ENCODE data around the gene GLYATL3. TPM values are rescaled to one million over a fixed set of nuclear protein-coding genes. Genes with fewer than 3 reads are reported as not detected.

GLYATL3 gene
- total RNA-seq, 1 donor from 2014 or later = not detected

DNA sequence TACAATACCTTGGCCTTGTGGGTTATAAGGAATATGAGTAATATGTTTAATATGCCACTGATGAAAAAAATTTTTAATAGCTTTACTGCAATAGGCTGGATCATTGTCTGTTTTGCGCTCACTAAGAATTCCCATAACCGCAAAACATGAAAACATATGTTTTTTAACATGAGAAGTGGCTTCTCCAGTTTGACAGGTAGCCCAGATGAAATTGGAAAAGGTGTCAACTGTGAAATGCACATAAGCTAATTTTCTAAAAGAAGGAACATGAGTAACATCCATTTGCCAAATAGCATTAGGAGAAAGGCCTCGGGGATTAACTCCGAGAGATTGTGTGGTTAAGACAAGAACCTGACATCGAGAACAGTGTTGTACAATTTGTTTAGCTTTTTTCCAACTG, 4.9 kb downstream of the GLYATL3 start:
- TF ChIP-seq CTCF (IDR thresholded peaks at IDR 0.05) = no peak
- no peaks in the 10 kb centered on the region for H3K27me3 ChIP-seq (ENCODE audit: low read depth)
- no peak overlapping the region for H3K4me3 ChIP-seq
- intact Hi-C loops (cut with DNase I) = no loop called here
- DNase-seq = no peak
- no peak for ATAC-seq
- H3K27ac ChIP-seq = no peak overlapping the region
- H3K36me3 ChIP-seq = no peaks in the 10 kb centered on the region
- no peaks in the 10 kb centered on the region for H3K4me1 ChIP-seq
- H3K9me3 ChIP-seq = no peaks in the 10 kb centered on the region

GRCh38 chr6:49506569-49507111, 6.9 kb downstream of the GLYATL3 start:
- Histone ChIP-seq H3K36me3 (no peaks in the 10 kb centered on the region), H3K9me3 (no peaks in the 10 kb centered on the region), H3K4me3 (no peak overlapping the region), H3K4me1 (no peaks in the 10 kb centered on the region), H3K27ac (no peak overlapping the region), H3K27me3 (ENCODE audit: low read depth) (no peaks in the 10 kb centered on the region)
- DNase-seq = no peak
- no peak for ATAC-seq
- TF ChIP-seq CTCF (IDR thresholded peaks at IDR 0.05) = no peak
- intact Hi-C loops (cut with DNase I) = no loop called here

DNA sequence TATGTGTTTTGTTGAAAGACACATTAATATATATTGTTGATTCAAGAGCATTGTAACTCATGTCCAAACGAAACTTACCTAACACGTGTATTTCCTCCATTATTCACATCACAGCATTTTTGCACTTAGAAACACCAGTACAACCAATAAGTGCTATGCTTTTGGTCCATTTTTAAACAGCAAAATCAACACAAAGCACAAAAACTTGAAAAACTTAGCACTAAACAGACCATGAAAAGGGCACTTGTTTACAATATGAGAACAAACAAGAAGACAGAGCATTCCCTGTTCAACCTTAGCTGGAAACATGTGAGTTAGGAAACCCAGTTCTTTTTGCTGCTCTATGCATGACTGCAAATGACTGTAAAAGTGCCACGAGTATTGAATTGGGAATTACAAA, 9.6 kb downstream of the GLYATL3 start:
- ATAC-seq (no peak), DNase-seq (no peak)
- TF ChIP-seq CTCF (IDR thresholded peaks at IDR 0.05) = no peak
- intact Hi-C loops (cut with DNase I) = no loop called here
- no peaks in the 10 kb centered on the region for H3K4me1 ChIP-seq
- no peak overlapping the region for H3K4me3 ChIP-seq
- no peaks in the 10 kb centered on the region for H3K9me3 ChIP-seq
- H3K36me3 ChIP-seq = no peaks in the 10 kb centered on the region
- H3K27me3 ChIP-seq (ENCODE audit: low read depth) = peaks cover 1% of the 10 kb centered on the region
- H3K27ac ChIP-seq = no peak overlapping the region

GRCh38 chr6:49513153-49513989, 13.6 kb downstream of the GLYATL3 start:
- DNase-seq (no peak), ATAC-seq (no peak)
- no peak overlapping the region for H3K27ac ChIP-seq
- no peaks in the 10 kb centered on the region for H3K9me3 ChIP-seq
- H3K27me3 ChIP-seq (ENCODE audit: low read depth) = peaks cover 4% of the 10 kb centered on the region
- H3K4me1 ChIP-seq = no peaks in the 10 kb centered on the region
- TF ChIP-seq CTCF (IDR thresholded peaks at IDR 0.05) = no peak
- H3K36me3 ChIP-seq = no peaks in the 10 kb centered on the region
- no peak overlapping the region for H3K4me3 ChIP-seq
- intact Hi-C loops (cut with DNase I) = no loop called here

DNA sequence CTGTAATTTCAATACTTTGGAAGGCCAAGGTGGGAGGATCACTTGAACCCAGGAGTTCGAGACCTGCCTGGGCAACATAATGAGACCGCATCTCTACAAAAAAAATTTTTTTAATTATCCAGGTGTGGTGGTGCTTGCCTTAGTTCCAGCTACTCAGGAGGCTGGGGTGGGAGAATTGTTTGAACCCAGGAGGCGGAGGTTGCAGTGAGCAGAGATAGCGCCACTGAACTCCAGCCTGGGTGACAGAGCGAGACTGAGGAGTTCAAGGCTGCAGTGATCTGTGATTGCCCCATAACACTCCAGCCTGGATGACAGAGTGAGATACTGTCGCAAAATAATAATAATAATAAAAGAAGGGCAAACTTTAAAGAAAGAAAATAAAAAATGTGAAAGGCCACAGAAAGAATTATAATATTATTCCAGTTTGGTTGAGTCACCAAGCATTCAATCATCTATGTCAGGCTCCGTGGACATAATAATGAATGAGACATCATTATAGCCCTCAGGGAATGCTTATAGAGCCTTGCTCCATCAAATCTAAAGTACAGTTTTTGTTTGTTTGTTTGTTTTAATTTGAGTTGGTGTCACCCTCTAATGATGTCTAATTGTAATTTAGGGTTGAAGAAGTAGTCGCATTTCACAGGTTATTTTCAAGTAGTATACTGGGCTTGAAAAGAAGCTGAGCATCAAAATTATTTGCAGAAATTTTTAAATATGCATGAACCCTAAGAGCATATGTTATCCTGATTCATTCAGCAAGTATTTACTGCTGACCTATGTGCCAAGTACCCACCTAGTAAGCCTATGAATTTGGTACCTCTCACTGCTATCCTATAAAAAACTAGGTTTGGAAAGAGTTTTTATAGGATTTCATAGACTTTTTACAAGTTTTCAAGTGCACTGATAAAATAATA, 15.1 kb downstream of the GLYATL3 start:
- Histone ChIP-seq H3K36me3 (no peaks in the 10 kb centered on the region), H3K27ac (no peak overlapping the region), H3K4me1 (no peaks in the 10 kb centered on the region), H3K9me3 (no peaks in the 10 kb centered on the region), H3K27me3 (ENCODE audit: low read depth) (peaks cover 4% of the 10 kb centered on the region), H3K4me3 (no peak overlapping the region)
- ATAC-seq (no peak), DNase-seq (no peak)
- intact Hi-C loops (cut with DNase I) = no loop called here
- no peak for TF ChIP-seq CTCF (IDR thresholded peaks at IDR 0.05)

All from lower lobe of right lung (tissue), 2 donors.